NCI-H1694 (cell line): Measurements from ENCODE around the gene PASD1.
"Not testable (repeated sequence)": the region's sequence is repeated elsewhere in the genome, so short reads cannot be mapped to it uniquely, and the experiment has no call there.

Experiments
- DNase-seq: peaks from one replicate; lab custom pipeline; 2025; lab: John Stamatoyannopoulos, UW

PASD1 gene

DNA sequence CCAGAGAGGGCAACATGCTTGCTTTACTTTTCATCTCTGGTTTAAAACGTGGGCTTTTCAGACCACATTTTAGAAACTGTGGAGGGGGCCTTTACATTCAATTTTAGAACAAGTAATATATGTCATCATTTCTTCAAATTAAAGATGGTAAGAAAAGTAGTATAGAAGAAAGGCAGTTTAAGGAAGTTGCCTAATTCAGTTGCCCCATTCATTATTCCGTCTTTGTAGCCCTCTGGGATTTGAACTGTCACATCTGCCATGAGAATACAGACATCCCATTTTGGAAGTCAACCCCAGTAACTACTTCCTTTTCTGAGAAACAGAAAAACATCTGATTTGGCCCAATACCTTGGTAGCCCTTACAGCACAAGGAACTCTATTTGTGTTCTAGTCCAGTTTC, 61.2 kb downstream of the PASD1 start:
- DNase-seq, result no peak

DNA sequence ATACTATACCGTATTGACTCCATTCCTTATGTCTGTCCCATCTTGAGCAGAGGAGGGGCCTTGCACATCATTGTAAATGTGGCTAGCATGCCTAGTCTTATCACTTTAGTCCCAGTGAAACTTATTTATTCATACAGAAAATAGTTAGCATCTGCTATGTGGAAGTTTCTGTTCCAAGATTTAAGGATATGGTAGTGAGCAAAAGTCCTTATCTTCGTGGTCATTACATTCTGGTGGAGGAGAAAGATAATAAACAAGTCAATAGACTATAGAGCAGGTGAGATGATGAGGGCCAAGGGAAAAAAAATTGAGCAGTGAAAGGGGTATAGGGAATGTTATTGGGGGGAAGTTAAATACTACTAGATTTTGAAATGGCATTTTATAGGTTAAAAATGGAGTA, 68.3 kb downstream of the PASD1 start:
- no peak for DNase-seq

DNA sequence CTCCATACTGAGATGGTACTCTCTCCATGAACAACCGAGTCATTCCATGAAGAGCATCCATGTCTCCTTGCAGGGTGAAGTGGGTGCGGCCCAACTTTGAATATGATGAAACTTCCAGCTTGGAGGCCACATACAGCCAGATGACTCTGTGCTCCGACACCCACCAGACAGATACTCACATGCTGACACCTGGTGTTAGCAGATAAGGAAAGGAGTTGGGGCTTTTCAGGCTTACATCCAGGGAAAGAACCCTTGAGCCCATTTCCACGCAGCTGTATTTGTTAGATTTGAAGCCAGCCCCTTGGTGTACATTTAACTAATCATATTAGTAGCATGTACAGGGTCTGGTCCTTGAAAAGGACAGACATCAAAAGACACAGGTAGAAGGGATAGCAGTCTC, 69.7 kb downstream of the PASD1 start:
- no peak for DNase-seq

DNA sequence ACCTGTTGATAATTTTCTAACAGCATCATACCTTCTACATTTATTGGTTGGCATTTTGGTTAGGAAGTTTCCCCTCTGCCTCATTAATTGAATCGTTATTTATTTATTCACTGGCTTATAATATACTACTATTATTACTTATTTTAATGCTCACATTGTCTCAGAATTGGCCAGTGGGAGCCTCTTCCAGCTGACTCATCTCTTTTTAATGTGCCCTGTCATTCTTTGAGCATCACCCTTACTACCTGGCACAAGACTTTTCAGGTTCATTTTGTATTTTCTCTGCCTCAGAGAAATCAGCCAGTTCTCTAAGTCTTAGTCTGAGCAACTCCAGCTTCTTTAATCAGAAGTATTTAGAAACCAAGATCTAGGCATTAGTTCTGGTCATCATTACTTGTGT, 71.5 kb downstream of the PASD1 start:
- no peak for DNase-seq

DNA sequence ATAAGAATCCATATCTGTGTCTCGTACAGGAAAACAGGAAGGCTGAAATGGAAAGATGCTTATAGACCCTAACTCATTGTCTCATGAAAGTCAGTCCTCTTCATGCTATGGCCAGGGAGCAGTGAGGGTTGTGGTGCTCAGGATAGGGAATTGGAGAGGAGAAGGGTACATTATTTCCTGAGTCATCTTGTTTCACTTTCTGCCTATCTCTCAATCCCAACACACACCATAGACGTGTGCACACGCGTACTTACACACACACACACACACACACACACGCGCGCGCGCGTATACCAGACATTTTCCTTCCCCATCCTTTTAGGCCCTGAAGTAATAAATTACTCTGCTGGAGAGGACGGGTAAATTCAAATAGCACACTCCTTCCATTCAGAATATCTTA, 78.1 kb downstream of the PASD1 start:
- DNase-seq, result no peak

DNA sequence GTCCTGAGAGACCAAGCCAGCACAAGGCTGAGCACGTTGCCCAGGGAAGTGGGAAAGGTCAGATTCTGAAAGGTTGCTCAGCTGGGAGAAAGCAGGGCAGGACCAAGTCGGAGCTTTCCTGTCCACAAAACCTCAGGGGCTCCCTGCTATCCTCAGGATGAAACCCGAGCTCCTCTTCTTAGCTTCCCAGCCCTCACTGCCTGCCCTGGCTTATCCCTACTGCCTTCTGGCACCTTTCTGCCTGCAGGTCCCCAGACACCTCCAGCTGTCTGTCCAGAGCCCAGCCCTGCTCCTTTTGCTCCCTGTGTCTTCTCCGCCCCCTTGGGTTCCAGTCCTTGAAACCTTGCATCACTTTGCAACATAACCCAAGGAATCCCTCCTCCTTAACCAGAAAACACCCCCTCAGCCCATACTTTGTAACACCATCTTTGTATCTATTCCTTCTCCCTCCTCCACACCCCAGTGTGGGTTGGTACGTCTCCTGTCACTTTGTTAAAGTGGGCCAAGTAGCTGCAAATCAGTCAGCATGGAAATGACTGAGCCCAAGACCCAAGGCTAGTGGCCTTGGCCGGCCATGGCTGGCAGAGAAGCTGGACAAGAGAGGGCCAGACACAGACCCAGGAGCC, 111.8 kb downstream of the PASD1 start:
- DNase-seq, result no peak

DNA sequence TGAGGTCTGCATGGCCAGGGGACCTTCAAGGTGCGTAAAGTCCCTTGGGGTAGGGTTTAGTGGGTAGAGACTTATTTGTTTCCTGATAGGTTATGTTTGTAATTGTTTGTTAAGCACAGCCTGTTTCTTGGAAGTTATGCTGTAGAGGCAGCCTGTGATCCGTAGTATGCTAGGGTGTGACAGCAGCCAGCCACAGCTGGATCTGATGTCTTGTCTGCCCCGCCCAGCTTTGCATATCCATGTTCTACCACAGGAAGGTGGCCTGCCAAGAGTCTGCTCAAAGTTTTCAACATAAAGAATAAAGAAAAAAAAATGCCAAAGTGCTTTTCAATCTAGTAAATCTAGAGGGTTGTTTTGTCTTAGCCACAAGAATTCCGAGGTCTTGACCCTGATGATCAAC, 112.7 kb downstream of the PASD1 start:
- no peak for DNase-seq

DNA sequence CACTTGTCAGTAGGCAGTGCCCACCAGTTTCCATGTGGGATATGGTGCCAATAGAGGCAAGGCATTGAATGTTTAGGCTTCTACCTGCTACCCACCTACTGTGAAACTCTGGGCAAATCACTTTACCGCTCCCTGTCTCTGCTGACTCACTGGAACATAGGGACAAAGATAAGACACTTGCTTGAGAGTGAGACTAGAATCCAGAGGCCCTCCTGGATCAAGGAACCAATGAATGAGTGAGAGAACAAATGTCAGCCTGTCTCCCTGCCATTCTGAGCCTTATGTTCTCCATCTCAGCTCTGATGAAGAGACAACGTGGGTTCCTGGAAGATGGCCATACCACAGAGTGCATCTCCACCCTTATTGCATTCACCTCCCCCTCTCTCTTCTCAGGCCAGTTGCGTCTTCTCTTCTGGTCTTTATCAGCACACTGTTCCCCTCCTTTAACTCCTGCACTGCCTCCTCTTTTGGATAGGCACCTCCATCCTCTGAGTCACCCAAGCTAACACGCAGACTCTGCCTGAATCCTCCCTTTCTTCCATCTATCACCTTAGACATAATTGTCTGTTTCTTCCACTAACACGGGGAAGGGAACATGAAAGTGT, 116.4 kb downstream of the PASD1 start:
- DNase-seq, result no peak

DNA sequence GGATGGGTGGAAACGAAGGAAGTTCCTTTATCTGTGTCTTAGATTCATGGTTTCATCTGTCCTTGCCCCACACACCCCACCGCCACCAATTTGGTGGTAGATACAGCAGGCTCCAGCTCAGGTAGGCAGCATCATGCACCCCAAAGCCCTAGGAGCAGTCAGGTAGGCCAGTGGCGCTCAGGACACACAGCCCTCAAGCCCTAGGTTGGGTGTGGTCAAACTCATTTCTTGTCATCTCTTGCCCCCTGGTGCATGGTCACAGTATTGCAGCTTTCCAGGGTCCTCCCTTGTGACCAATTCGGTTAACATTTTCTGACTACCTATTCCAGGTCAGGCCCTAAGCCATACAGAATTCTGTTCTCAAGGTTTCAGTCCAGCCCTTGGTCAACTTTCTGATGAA, 117.3 kb downstream of the PASD1 start:
- DNase-seq, result peak; percentile 32

DNA sequence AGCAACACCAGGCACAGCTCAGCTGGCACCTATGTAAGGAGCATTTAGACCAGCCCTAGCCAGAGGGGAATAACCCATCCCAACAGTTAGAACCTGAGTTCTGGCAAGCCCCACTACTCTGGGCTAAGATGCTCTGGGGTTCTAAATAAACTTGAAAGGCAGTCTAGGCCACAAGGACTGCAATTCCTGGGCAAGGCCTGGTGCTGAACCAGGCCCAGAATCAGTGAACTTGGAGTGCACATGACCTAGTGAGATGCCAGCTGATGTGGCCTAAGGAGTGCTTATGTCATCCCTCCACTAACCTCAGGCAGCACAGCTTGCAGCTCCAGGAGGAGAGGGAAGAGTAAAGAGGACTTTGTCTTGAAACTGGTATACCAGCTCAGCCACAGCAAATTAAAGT, 124.2 kb downstream of the PASD1 start:
- DNase-seq, result no peak

DNA sequence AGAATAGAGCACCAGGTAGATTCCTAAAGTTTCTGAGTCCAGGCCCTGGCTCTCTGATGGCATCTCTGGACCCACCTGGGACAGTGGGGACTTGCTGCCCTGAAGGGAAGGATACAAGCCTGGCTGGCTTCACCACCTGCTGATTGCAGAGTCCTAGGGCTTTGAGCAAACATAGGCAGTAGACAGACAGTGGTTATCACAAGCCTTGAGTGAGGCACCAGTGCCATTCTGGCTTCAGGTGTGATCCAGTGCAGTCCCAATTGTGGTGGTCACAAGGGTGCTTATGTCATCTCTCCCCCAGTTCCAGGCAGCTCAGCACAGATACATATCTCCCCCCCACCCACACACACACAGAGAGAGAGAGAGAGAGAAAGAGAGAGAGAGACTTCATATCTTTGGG, 125.2 kb downstream of the PASD1 start:
- no peak for DNase-seq

DNA sequence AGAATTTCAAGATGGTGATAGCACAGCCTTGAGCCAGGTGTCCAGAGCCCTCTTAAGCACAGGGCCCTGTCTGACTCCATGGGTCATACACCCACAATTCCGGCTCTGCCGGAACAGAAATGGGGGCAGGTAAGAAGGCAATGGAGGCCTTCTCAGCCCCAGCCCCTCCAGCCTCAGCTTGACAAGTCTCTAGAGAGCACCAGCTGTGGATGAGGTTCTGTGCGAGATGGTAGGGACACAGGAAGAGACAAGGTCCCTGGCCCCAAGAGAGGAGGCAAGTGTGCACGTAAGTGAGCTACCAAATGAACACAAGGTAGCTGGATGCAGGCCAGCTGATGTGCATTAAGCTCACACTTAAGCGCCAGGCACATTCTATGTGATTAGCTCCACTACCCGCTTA, 129.3 kb downstream of the PASD1 start:
- DNase-seq, result no peak

DNA sequence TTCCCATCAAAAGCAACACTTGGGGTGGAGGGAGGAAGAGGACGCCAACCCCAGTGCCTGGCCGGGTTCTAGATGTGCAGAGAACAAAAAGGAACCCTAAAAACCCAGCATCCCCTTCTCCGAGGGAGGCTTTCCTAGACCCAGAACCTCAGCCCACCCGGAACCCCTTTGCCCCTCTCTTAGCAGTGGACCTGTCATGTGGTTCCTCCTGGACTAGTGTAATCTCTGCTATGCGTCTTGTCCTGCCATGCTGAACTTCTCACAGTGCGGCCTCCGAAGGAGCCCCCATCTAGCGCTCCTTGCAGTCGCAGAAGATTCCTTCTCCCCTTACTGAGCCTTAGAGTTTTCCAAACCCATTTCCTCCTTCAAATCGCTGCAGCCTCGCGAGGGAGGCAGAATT, 130.6 kb downstream of the PASD1 start:
- DNase-seq, result no peak

DNA sequence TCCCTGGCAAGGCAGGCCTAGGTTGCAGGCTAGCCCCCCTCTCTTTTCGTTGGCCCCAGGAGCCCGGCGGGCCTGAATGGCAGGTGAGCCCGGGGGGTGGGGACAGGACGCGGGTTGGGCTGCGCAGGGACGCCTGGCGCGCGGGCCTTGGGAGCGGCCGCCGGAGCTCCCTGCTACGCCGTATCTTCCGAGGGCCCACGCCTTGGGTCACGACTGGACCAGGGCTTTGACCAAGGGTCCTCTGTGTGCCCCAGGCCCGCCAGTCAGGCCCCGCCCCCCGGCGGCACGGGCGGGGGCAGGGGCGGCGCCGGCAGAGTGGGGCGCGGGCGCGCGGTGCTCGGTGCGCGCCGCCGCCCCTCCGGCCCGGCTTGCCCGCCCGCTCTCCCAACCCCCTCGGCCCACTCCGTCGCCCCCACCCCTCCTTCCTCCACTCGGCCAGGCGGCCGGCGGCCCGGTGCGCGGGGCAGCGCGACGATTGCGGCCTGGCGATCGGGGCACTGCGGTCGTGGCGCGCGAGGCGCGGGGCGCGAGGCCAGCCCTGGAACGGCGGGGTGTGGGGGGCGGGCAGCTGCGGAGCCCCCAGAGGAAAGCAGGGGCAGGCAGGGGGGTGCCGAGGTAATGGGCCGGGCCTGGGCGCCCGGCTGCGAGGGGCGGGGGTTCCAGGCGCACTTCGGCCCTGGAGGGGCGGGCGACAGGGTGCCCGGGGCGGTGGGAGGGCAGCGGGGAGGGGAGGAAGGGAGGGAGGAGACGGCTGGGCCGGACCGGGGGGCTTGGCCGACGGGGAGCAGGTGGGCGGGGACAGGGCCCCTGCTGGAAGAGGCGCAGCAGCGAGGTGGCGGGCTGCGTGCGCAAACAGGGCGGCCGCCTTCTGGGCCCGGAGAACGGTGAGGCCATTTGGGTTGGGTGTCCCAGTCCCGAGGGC, 131.4 kb downstream of the PASD1 start, which contains the start of gene PRRG3:
PRRG3 (plus strand) TSS at position 798 of the 922 bp plus-strand sequence. CDS start 3,357 bp downstream, outside the sequence.
- DNase-seq, result no peak

DNA sequence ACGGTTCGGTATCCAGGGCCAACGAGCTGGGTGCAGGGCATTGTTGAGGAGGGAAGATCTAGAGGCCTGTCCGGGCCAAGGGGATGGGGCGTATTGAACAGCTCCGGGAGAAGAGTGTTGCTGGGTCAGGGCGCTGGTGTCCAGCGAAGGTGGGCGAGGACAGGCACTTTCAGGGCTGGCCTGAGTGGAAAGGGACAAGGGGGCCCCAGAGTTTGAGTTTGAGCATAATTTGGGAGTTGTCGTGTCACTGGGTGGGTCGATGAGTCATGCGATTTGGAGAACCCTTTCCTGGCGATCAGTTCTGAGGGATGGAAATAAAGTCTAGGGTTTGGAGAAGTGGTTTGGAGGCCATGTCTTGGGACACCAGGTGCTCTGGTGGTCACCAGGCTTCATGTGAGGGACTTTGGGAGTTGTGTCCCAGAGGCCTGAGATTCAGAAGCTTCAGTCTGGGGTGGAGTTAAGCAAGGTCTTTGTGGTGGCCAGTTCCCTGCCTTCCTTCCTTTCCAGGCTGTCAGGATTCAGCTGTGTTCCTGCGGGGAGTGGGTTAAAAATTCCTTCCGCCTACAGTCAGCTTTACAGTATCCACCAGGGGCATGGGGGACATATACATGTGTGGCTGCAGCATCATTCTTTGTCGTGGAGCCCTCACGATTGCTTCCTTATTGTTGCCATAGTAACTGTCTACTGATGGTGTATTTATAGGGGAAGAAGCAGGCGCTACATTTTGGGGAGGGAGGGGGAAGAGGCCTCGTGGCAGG, 132.3 kb downstream of the PASD1 start:
- DNase-seq, result no peak

DNA sequence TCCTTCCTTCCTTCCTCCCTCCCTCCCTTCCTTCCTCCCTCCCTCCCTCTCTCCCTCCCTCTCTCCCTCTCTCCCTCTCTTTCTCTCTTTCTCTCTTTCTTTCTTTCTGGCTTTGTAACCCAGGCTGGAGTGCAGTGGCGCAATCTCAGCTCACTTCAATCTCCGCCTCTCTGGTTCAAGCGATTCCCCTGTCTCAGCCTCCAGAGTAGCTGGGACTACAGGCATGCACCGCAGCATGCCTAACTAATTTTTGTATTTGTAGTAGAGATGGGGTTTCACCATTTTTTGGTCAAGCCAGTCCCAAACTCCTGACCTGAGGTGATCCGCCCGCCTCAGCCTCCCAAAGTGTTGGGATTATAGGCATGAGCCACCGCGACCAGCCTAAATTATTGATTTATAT, 133.6 kb downstream of the PASD1 start:
- DNase-seq, result not testable (repeated sequence)

DNA sequence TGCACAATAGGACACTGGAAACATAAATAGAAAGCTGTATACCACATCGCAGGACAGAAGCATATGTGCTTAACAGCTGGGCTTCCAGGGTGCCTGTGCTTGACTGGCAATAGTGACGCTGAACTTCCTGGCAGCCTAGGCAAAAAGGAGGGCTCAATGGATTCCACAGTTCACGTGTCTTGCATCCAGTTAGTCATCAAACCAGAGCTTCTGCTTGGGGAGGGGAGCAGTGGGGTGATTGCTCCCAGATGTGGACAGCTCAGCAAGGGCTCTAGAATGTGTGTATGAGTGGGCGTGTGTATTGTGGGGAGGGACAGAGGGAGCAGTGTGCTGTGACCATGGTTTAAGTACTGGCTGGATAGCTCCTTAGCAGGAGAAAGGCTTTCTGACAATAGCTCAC, 134.0 kb downstream of the PASD1 start:
- DNase-seq, result peak; percentile 29

DNA sequence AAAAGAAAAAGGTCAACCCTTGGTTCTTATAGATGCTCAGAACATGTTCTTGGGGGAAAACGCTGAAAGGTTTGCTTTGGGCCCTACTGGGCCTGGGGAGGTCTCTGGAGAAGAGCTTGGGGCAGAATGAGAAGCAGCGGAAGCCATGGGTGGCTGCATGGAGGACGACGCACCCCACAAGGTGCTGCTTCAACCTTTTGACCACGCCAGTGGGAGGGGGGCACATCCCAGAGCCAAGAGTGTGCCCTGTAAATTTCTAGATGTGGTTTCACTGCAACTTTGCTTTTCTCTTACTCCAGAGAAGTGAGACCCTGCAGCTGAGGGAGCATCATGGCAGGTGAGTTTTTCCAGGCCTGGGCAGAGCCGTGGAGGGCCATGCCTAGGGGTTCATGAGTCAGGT, 135.0 kb downstream of the PASD1 start:
- no peak for DNase-seq

DNA sequence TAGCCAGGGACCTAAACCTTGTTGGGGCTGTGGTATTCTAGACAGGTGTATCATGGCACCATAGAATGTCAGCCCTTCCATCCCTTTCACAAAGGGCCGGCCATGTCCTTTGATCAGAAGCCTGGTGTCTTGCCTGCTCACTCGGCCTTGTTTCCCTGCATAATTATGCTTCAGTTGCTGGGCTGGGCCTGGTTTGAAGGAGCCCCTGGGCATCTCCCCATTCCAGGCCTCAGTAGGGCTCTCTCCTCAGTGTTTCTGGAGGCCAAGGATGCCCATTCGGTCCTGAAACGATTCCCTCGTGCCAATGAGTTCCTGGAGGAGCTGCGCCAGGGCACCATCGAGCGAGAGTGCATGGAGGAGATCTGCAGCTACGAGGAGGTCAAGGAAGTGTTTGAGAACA, 136.3 kb downstream of the PASD1 start:
- no peak for DNase-seq

DNA sequence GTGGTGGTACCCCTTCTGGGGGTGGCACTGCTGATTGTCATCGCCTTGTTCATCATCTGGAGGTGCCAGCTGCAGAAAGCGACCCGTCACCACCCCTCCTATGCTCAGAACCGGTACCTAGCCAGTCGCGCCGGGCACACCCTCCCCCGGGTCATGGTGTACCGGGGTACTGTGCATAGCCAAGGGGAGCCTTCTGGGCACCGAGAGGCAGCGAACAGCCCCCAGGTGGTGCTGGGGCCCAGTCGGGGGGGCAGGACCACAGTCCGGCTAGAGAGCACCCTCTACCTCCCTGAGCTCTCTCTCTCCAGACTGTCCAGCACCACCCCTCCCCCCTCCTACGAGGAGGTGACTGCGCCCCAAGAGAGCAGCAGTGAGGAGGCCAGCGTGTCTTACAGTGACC, 137.1 kb downstream of the PASD1 start:
- no peak for DNase-seq

DNA sequence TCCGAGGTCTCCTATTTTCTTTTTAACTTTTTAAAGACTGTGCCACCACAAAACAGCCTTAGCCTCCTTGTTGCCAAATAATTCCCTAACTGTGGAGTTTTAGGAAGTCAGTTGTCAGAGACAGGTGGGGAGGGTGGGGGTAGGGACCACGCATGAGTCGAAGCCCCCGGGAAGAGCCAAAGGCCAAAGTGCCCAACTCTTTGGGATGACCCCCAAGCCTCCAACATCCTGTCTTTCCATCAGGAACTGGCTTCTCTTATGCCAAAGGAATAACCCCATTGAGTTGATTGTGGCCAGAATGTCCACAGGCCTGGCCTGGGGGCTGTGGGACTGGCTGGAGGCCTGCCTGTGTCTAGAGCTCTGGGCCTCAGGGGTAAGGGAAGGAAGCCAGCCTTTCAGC, 137.6 kb downstream of the PASD1 start:
- DNase-seq, result no peak

DNA sequence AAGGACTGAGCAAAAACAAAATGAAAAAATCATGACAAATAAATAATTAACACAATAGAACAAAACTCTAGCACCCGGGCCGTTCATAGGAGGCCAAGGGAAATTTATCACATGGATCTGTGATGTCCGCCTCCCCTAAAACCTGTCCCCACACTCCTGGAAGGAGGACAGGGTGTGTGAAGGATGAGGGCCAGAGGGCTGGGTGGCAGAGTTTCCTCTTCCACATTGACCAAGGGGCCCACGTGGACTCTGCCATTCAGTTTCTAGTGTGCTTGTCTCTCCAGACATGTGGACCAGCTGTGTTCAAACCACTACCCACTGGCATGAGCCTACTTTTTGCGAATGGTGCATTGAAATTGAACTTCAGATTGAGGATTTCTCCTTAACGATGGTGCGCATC, 138.1 kb downstream of the PASD1 start:
- DNase-seq, result no peak
